Measurements from ENCODE around the gene ZC3H18. TPM values are rescaled to one million over a fixed set of nuclear protein-coding genes. Genes with fewer than 3 reads are reported as not detected.

Gene ZC3H18
- total and polyA plus RNA-seq, 10 of the 15 experiments (the other 5 are each of a cell fraction or from before 2014, with no cell fraction given) = 1.0 to 58.3 (median 22.4) TPM

DNA sequence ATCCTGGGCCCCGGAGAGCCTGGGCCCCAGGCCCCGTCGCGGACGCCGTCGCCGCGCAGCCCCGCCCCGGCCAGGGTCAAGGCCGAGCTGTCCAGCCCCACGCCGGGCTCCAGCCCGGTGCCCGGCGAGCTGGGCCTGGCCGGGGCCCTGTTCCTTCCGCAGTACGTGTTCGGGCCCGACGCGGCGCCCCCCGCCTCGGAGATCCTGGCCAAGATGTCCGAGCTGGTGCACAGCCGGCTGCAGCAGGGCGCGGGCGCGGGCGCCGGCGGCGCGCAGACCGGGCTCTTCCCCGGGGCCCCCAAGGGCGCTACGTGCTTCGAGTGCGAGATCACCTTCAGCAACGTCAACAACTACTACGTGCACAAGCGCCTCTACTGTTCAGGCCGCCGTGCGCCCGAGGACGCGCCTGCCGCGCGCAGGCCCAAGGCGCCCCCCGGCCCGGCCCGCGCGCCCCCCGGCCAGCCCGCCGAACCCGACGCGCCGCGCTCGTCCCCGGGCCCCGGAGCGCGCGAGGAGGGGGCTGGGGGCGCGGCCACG, 36.8 kb upstream of the ZC3H18 start:
- Histone ChIP-seq H3K4me3 (no peak overlapping the region), H3K4me1 (ENCODE audit: control insufficient read depth, insufficient read depth, low read length) (peaks cover 5% of the 10 kb centered on the region), H3K9me3 (replicated peaks; ENCODE audit: control insufficient read depth, insufficient read depth, low read length) (no peaks in the 10 kb centered on the region), H3K27me3 (replicated peaks in 1 of 2; ENCODE audit: control insufficient read depth in 2 of 2, insufficient read depth in 2 of 2, low read length in 1 of 2) (no peaks in the 10 kb centered on the region), H4K20me1 (ENCODE audit: control insufficient read depth, insufficient read depth) (no peaks in the 10 kb centered on the region), H3K36me3 (ENCODE audit: control insufficient read depth in 2 of 2, insufficient read depth in 2 of 2, low read length in 1 of 2) (no peaks in the 10 kb centered on the region), H3K4me2 (ENCODE audit: control insufficient read depth, insufficient read depth) (no peak overlapping the region), H3K79me2 (ENCODE audit: control insufficient read depth, insufficient read depth, low read length) (peaks cover 4% of the 10 kb centered on the region; the same call in 1 of the 2 replicates), H3K27ac (ENCODE audit: control insufficient read depth, insufficient read depth) (no peak overlapping the region), H2AFZ (ENCODE audit: control insufficient read depth, low read depth, low read length) (no peak overlapping the region), H3K9ac (ENCODE audit: control insufficient read depth, insufficient read depth, low read length) (no peak overlapping the region)
- SMC1A ChIA-PET (ENCODE audit: uncharacterized antibody, unreplicated experiment) = no interaction called here
- CTCF ChIA-PET = no interaction called here
- intact Hi-C loops (cut with micrococcal nuclease; ENCODE audit: unreplicated experiment) = no loop called here
- BruUV-seq (replicated peaks) = no TSS peak
- RAD21 ChIA-PET (ENCODE audit: unreplicated experiment) = no interaction called here
- ATAC-seq (no peak), DNase-seq (ENCODE audit: low read depth, low spot score) (no peak), FAIRE-seq (no peak)
- POLR2A ChIA-PET = no interaction called here
- 80% methylated on average over 22 of the region's 79 CpGs for WGBS (ENCODE audit: insufficient coverage, insufficient replicate concordance, low lambda C conversion rate, missing lambda C conversion rate)
- TF ChIP-seq KLF5 (IDR thresholded peaks at IDR 0.05; ENCODE audit: partially characterized antibody) (no peak), CBX3 (IDR thresholded peaks at IDR 0.05; ENCODE audit: borderline replicate concordance, low read depth) (no peak)
- in situ Hi-C loops (cut with MboI) = loop anchor here (5.0 kb wide), 1 partner anchor 76 kb away; no protein-coding TSS in a partner anchor

DNA sequence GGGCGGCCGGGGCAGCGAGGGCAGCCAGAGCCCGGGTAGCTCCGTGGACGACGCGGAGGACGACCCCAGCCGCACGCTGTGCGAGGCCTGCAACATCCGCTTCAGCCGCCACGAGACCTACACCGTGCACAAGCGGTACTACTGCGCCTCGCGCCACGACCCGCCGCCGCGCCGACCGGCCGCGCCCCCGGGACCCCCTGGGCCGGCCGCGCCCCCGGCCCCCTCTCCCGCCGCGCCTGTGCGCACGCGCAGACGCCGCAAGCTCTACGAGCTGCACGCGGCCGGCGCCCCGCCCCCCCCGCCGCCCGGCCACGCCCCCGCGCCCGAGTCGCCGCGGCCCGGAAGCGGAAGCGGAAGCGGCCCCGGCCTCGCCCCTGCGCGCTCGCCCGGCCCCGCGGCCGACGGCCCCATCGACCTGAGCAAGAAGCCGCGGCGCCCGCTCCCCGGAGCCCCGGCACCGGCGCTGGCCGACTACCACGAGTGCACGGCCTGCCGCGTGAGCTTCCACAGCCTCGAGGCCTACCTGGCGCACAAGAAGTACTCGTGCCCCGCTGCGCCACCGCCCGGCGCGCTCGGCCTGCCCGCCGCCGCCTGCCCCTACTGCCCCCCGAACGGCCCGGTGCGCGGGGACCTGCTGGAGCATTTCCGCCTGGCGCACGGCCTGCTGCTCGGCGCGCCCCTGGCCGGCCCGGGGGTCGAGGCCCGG, 36.1 kb upstream of the ZC3H18 start:
- Histone ChIP-seq H3K9ac (ENCODE audit: control insufficient read depth, insufficient read depth, low read length) (peak overlapping the region; percentile 77; the same call in 1 of the 2 replicates), H2AFZ (ENCODE audit: control insufficient read depth, low read depth, low read length) (peak overlapping the region; percentile 77)
- no peak for FAIRE-seq
- no peak for TF ChIP-seq KDM1A (IDR thresholded peaks at IDR 0.05; ENCODE audit: borderline replicate concordance)
- no peak for TF ChIP-seq SUPT20H (IDR thresholded peaks at IDR 0.05; ENCODE audit: borderline replicate concordance, control insufficient read depth, low read depth, low read length)
- TF ChIP-seq POU2F2 (IDR thresholded peaks at IDR 0.05; ENCODE audit: borderline replicate concordance, low read depth, low read length) = peak; percentile 45; the same call in 1 of the 3 replicates
- no peak for TF ChIP-seq E2F4 (IDR thresholded peaks at IDR 0.05; ENCODE audit: low read depth, low read length)
- peak; percentile 75 for TF ChIP-seq NR2F1 (conservative IDR thresholded peaks at IDR 0.05)
- no peak for TF ChIP-seq PAX8 (IDR thresholded peaks at IDR 0.05)
- no peak for TF ChIP-seq ZNF622 (IDR thresholded peaks at IDR 0.05)
- no peak for TF ChIP-seq ZNF274 (IDR thresholded peaks at IDR 0.05; ENCODE audit: insufficient read depth, insufficient read length)
- 0 out of 2 replicates have a peak, but pooled peaks have one; percentile 30 for TF ChIP-seq TBL1XR1 (IDR thresholded peaks at IDR 0.05; ENCODE audit: low read depth, low read length)
- peak; percentile 84 for TF ChIP-seq LARP7 (IDR thresholded peaks at IDR 0.05)
- 0 out of 2 replicates have a peak, but pooled peaks have one; percentile 40 for TF ChIP-seq DPF2 (IDR thresholded peaks at IDR 0.05)
- TF ChIP-seq, protein P1, sequence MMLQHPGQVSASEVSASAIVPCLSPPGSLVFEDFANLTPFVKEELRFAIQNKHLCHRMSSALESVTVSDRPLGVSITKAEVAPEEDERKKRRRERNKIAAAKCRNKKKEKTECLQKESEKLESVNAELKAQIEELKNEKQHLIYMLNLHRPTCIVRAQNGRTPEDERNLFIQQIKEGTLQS (IDR thresholded peaks at IDR 0.05; ENCODE audit: borderline replicate concordance, extremely low read depth, low read depth, low read length) = no peak
- no peak for TF ChIP-seq ZNF384 (IDR thresholded peaks at IDR 0.05; ENCODE audit: borderline replicate concordance, low read depth, low read length)
- TF ChIP-seq CREB1 (IDR thresholded peaks at IDR 0.05; ENCODE audit: low read depth) = no peak
- no peak for TF ChIP-seq NRF1 (conservative IDR thresholded peaks at IDR 0.05; ENCODE audit: low read depth, low read length)

More for the DNA sequence above, 36.1 kb upstream of the ZC3H18 start:
- DNase-seq (ENCODE audit: low read depth, low spot score) (no peak), ATAC-seq (peak; percentile 83)
- Histone ChIP-seq H3K4me2 (ENCODE audit: control insufficient read depth, insufficient read depth) (0 out of 2 replicates have a peak overlapping the region, but pooled peaks have one; percentile 48), H3K9me3 (replicated peaks; ENCODE audit: control insufficient read depth, insufficient read depth, low read length) (no peaks in the 10 kb centered on the region), H4K20me1 (ENCODE audit: control insufficient read depth, insufficient read depth) (no peaks in the 10 kb centered on the region), H3K4me3 (peak overlapping the region; percentile 76; the same call in 1 of the 2 replicates), H3K27ac (ENCODE audit: control insufficient read depth, insufficient read depth) (peak overlapping the region; percentile 67), H3K4me1 (ENCODE audit: control insufficient read depth, insufficient read depth, low read length) (peaks cover 5% of the 10 kb centered on the region), H3K36me3 (ENCODE audit: control insufficient read depth in 2 of 2, insufficient read depth in 2 of 2, low read length in 1 of 2) (no peaks in the 10 kb centered on the region), H3K79me2 (ENCODE audit: control insufficient read depth, insufficient read depth, low read length) (peaks cover 4% of the 10 kb centered on the region; the same call in 1 of the 2 replicates), H3K27me3 (replicated peaks in 1 of 2; ENCODE audit: control insufficient read depth in 2 of 2, insufficient read depth in 2 of 2, low read length in 1 of 2) (no peaks in the 10 kb centered on the region)
- intact Hi-C loops (cut with micrococcal nuclease; ENCODE audit: unreplicated experiment) (no loop called here), in situ Hi-C loops (cut with MboI) (loop anchor here (5.0 kb wide), 1 partner anchor 77 kb away; no protein-coding TSS in a partner anchor)
- no TSS peak for BruUV-seq (replicated peaks)
- WGBS (ENCODE audit: insufficient coverage, insufficient replicate concordance, low lambda C conversion rate, missing lambda C conversion rate) = 20% methylated on average over 64 of the region's 114 CpGs
- SMC1A ChIA-PET (ENCODE audit: uncharacterized antibody, unreplicated experiment) = no interaction called here
- POLR2A ChIA-PET = no interaction called here
- RAD21 ChIA-PET (ENCODE audit: unreplicated experiment) = no interaction called here
- CTCF ChIA-PET = no interaction called here

Measured in GM12878 (cell line).